Astrocyte (in vitro differentiated cells and primary cell): ENCODE results near the gene CIBAR2.

ENCODE experiments used
- CTCF ChIP-seq: IDR thresholded peaks from 2 replicates; pipeline ENCODE4 v1.5.1; 2011; ENCODE audit warnings: low read depth, mild to moderate bottlenecking, inconsistent platforms, low read length, moderate library complexity; ENCODE audit not compliant: insufficient read depth
- EZH2 ChIP-seq: IDR thresholded peaks from 2 replicates; pipeline ENCODE4 v1.6.1; 2012; ENCODE audit warnings: mild to moderate bottlenecking, low read length, inconsistent platforms; ENCODE audit not compliant: insufficient read depth

GRCh38 chr16:85049706-85050305 lies 62.5 kb downstream of the CIBAR2 start:
- TF ChIP-seq CTCF (no peak), EZH2 (no peak)
